Stimulated activated CD4-positive, alpha-beta T cell treated with anti-CD3 and anti-CD28 coated beads, Interleukin-1b, Interleukin-23, amount 100 ng/mL, for 24 hours (primary cell): ENCODE results near the gene KLHL3.

ENCODE experiments used
- DNase-seq, 4 experiments: peaks; one replicate each; pipeline ENCODE4 v3.0.0-alpha.2; 2020; ENCODE audit warnings: low read depth in 4 of 4, low spot score in 1 of 4

The KLHL3 gene

GRCh38 chr5:137636099-137636498, 99.8 kb downstream of the KLHL3 start:
- no peak for DNase-seq

GRCh38 chr5:137635521-137635921, 100.4 kb downstream of the KLHL3 start:
- DNase-seq = no peak

GRCh38 chr5:137633896-137634295, 102.0 kb downstream of the KLHL3 start:
- no peak for DNase-seq

GRCh38 chr5:137632716-137633115, 103.2 kb downstream of the KLHL3 start:
- DNase-seq = no peak

GRCh38 chr5:137631453-137631852, 104.4 kb downstream of the KLHL3 start:
- DNase-seq = no peak

GRCh38 chr5:137630972-137631370, 104.9 kb downstream of the KLHL3 start:
- no peak for DNase-seq

- DNase-seq = no peak
These were observed 105.5 kb downstream of the KLHL3 start for GRCh38 chr5:137630216-137630971.

GRCh38 chr5:137629646-137630045, 106.2 kb downstream of the KLHL3 start:
- DNase-seq = no peak

GRCh38 chr5:137627706-137628105, 108.2 kb downstream of the KLHL3 start:
- DNase-seq = no peak

- DNase-seq = no peak
These were observed 108.6 kb downstream of the KLHL3 start for GRCh38 chr5:137627293-137627692.

- no peak for DNase-seq
These were observed 111.0 kb downstream of the KLHL3 start for GRCh38 chr5:137624786-137625349.

GRCh38 chr5:137622850-137623249, 113.0 kb downstream of the KLHL3 start:
- no peak for DNase-seq

GRCh38 chr5:137621861-137622823, 113.7 kb downstream of the KLHL3 start:
- no peak for DNase-seq

- DNase-seq = no peak
These were observed 114.6 kb downstream of the KLHL3 start for GRCh38 chr5:137621306-137621705.

GRCh38 chr5:137619191-137619870, 116.6 kb downstream of the KLHL3 start:
- no peak for DNase-seq

- DNase-seq = no peak
These were observed 117.4 kb downstream of the KLHL3 start for GRCh38 chr5:137618476-137618875.

GRCh38 chr5:137617528-137618205, 118.2 kb downstream of the KLHL3 start:
- DNase-seq = no peak

GRCh38 chr5:137616046-137616445, 119.8 kb downstream of the KLHL3 start:
- no peak for DNase-seq

- DNase-seq = no peak
These were observed 120.6 kb downstream of the KLHL3 start for GRCh38 chr5:137615171-137615775.

GRCh38 chr5:137613554-137614265, 122.2 kb downstream of the KLHL3 start:
- no peak for DNase-seq
